T-helper 2 cell (primary cell): ENCODE data around the gene SELENBP1.
"Not testable (repeated sequence)": the region's sequence is repeated elsewhere in the genome, so short reads cannot be mapped to it uniquely, and the experiment has no call there.

ENCODE experiments used
- DNase-seq, 5 experiments: peaks; one replicate each; pipeline versions ENCODE4 v3.0.0 to v3.0.0-alpha.2; 2012 to 2022
- total RNA-seq, 2 donors: gene quantifications; one replicate each; lab custom pipeline; 2026; lab: John Stamatoyannopoulos, UW

Gene SELENBP1
- total RNA-seq, result 0 to 0.20 reads per million in 2 donors

GRCh38 chr1:151372058-151372934 is at the start of gene SELENBP1:
Gene SELENBP1, minus strand, starts transcription at chr1:151372705. Its CDS starts 64 bp downstream, at chr1:151372641.
- DNase-seq, result no peak

- no peak for DNase-seq
These were observed 47.3 kb upstream of the SELENBP1 start for GRCh38 chr1:151419819-151420218.

GRCh38 chr1:151418081-151418480 is 45.6 kb upstream of the SELENBP1 start:
- DNase-seq, result no peak

GRCh38 chr1:151416231-151416630 is 43.7 kb upstream of the SELENBP1 start:
- DNase-seq, result no peak

GRCh38 chr1:151411884-151412283 is 39.4 kb upstream of the SELENBP1 start:
- no peak for DNase-seq

GRCh38 chr1:151408891-151409290 is 36.4 kb upstream of the SELENBP1 start:
- no peak for DNase-seq

- no peak for DNase-seq
These were observed 34.8 kb upstream of the SELENBP1 start for GRCh38 chr1:151407304-151407703.

- DNase-seq, result no peak
These were observed 33.7 kb upstream of the SELENBP1 start for GRCh38 chr1:151406176-151406575.

GRCh38 chr1:151405187-151405951 is 32.9 kb upstream of the SELENBP1 start:
- DNase-seq, result no peak

GRCh38 chr1:151403612-151404011 is 31.1 kb upstream of the SELENBP1 start:
- no peak for DNase-seq

GRCh38 chr1:151402764-151403163 is 30.3 kb upstream of the SELENBP1 start:
- DNase-seq, result no peak

GRCh38 chr1:151401860-151402259 is 29.4 kb upstream of the SELENBP1 start:
- DNase-seq, result no peak

- no peak for DNase-seq
These were observed 28.8 kb upstream of the SELENBP1 start for GRCh38 chr1:151401125-151401788.

- DNase-seq, result peak; percentile 39 to 95 (median 77)
These were observed 27.0 kb upstream of the SELENBP1 start, which contains the start of gene PSMB4 for GRCh38 chr1:151399324-151400171. Gene PSMB4, plus strand, starts transcription at chr1:151399573. Its CDS starts 15 bp downstream, at chr1:151399588.

GRCh38 chr1:151396265-151396664 is 23.8 kb upstream of the SELENBP1 start:
- not testable (repeated sequence) for DNase-seq

GRCh38 chr1:151393583-151393982 is 21.1 kb upstream of the SELENBP1 start:
- no peak for DNase-seq

- no peak for DNase-seq
These were observed 18.6 kb upstream of the SELENBP1 start for GRCh38 chr1:151391079-151391563.

- DNase-seq, result not testable (repeated sequence)
These were observed 17.9 kb upstream of the SELENBP1 start for GRCh38 chr1:151390221-151391078.

GRCh38 chr1:151386002-151386401 is 13.5 kb upstream of the SELENBP1 start:
- no peak for DNase-seq

GRCh38 chr1:151384584-151384983 is 12.1 kb upstream of the SELENBP1 start:
- no peak for DNase-seq
